ENCODE data around the gene KIF1A. TPM values are rescaled to one million over a fixed set of nuclear protein-coding genes. Genes with fewer than 3 reads are reported as not detected.

KIF1A gene
- total and polyA plus RNA-seq, 10 of the 15 experiments (the other 5 are each of a cell fraction or from before 2014, with no cell fraction given), result 0.04 to 0.95 (median 0.06) TPM; not detected in 5

DNA sequence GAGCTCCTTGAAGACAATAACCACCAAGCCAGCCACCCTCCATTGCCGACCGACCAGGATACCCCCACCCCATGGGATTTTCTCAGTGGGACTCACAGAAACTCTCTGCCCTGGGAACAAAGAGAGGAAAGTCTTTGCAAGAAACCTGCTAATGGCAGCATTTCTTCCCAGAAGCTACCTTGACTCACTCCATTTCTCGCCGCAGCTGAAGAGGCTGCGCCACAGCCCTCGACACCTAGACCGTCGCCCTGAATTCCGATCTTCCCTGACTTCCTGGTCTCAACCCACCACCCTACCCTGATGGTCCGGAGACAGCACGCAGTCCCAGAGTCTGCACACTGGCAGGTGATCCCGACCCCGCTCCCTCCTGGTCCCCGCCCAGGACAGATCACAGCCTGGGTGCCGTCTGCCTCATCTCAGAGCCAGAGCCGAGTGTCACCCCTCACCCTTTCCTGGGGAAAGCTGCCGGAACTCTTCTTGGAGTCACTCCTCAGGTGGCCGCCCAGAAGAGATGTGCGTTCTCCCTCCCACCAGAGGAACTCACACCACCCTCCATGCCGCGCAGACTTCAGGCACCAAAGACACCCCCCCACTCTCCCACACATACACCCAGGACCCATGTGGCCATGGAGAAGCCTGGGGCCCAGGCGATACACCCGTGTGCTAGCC, 103.8 kb downstream of the KIF1A start (continued):
- TF ChIP-seq, protein P1, sequence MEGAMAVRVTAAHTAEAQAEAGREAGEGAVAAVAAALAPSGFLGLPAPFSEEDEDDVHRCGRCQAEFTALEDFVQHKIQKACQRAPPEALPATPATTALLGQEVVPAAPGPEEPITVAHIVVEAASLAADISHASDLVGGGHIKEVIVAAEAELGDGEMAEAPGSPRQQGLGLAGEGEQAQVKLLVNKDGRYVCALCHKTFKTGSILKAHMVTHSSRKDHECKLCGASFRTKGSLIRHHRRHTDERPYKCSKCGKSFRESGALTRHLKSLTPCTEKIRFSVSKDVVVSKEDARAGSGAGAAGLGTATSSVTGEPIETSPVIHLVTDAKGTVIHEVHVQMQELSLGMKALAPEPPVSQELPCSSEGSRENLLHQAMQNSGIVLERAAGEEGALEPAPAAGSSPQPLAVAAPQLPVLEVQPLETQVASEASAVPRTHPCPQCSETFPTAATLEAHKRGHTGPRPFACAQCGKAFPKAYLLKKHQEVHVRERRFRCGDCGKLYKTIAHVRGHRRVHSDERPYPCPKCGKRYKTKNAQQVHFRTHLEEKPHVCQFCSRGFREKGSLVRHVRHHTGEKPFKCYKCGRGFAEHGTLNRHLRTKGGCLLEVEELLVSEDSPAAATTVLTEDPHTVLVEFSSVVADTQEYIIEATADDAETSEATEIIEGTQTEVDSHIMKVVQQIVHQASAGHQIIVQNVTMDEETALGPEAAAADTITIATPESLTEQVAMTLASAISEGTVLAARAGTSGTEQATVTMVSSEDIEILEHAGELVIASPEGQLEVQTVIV (IDR thresholded peaks at IDR 0.05; ENCODE audit: borderline replicate concordance, partially characterized antibody), result no peak
- TF ChIP-seq KLF5 (IDR thresholded peaks at IDR 0.05; ENCODE audit: partially characterized antibody), result no peak
- no peak for TF ChIP-seq ZBED1 (IDR thresholded peaks at IDR 0.05; ENCODE audit: borderline replicate concordance)
- TF ChIP-seq RB1 (IDR thresholded peaks at IDR 0.05; ENCODE audit: borderline replicate concordance), result no peak
- no peak for TF ChIP-seq MTA2 (IDR thresholded peaks at IDR 0.05; ENCODE audit: low read depth)
- TF ChIP-seq BCL11A (IDR thresholded peaks at IDR 0.05; ENCODE audit: low read depth, low read length), result no peak
- TF ChIP-seq IRF4 (IDR thresholded peaks at IDR 0.05; ENCODE audit: low read depth, low read length), result no peak
- no peak for TF ChIP-seq RUNX3 (IDR thresholded peaks at IDR 0.05; ENCODE audit: low read length)
- TF ChIP-seq SUPT20H (IDR thresholded peaks at IDR 0.05; ENCODE audit: borderline replicate concordance, control insufficient read depth, low read depth, low read length), result no peak
- TF ChIP-seq KDM1A (IDR thresholded peaks at IDR 0.05; ENCODE audit: borderline replicate concordance), result no peak
- TF ChIP-seq SIX5 (IDR thresholded peaks at IDR 0.05; ENCODE audit: low read depth, low read length, severe bottlenecking), result no peak
- no peak for TF ChIP-seq ZNF207 (IDR thresholded peaks at IDR 0.05; ENCODE audit: borderline replicate concordance)
